Testis (tissue), 3 donors: ENCODE results near the gene BRI3. TPM values are rescaled to one million over a fixed set of nuclear protein-coding genes. Genes with fewer than 3 reads are reported as not detected.

Experiments used
- DNase-seq: peaks from one replicate; pipeline ENCODE4 v3.0.0-alpha.2; 2019
- H3K27ac ChIP-seq, 2 donors: fragments of 200-600 bp; sonication (generic); one replicate each; pipeline ENCODE4 v1.5.1; 2019
- H3K27me3 ChIP-seq: fragments of 200-600 bp; sonication (generic); one replicate; pipeline ENCODE4 v1.5.1; 2019
- H3K36me3 ChIP-seq: fragments of 200-600 bp; sonication (generic); one replicate; pipeline ENCODE4 v1.5.1; 2017; ENCODE audit warnings: low read depth; ENCODE audit errors: missing control alignments
- H3K4me1 ChIP-seq: fragments of 200-600 bp; sonication (generic); one replicate; pipeline ENCODE4 v1.5.1; 2019
- H3K4me3 ChIP-seq, 2 donors: fragments of 200-600 bp; sonication (generic); one replicate each; pipeline ENCODE4 v1.5.1; 2017 to 2019
- H3K9me3 ChIP-seq: fragments of 200-600 bp; sonication (generic); one replicate; pipeline ENCODE4 v1.5.1; 2017
- POLR2A ChIP-seq: fragments of 450-650 bp; IDR thresholded peaks from one replicate; pipeline ENCODE4 v1.6.1; 2017; ENCODE audit warnings: antibody characterized with exemption, mild to moderate bottlenecking, moderate library complexity
- WGBS, 2 donors: methylation state at CpG; one replicate each; pipeline ENCODE4 v1.1.5; 2018; 5-methylcytosine and 5-hydroxymethylcytosine counted together
- intact Hi-C: fragments of 100-400 bp; cut with DNase I; formaldehyde crosslinking; loops from one replicate; pipeline ENCODE4 v1.15.1; 2023; ENCODE audit warnings: low total_unique reads
- polyA plus RNA-seq: library from polyadenylated mRNA; stranded (reverse); fragments of 350-450 nt; fragmentation: Illumina TruSeq; extraction: RNeasy Lipid Tissue Mini Kit (QIAGEN cat#74804); gene quantifications from one replicate; pipeline ENCODE4 v1.2.3, GENCODE V29; 2014; ENCODE audit warnings: low read depth, low replicate concordance; ENCODE audit not compliant: insufficient read depth
- total RNA-seq, 2 donors: library from RNA; depleted of rRNA; stranded (reverse); fragments of >200 nt; gene quantifications; one replicate each; pipeline ENCODE4 v1.2.3, GENCODE V29; 2016
- TF ChIP-seq, protein P1 (sequence below), 3 experiments: fragments of 450-650 bp in 2 of 3; fragments of 200-600 bp in 1 of 3; sonication (generic) in 1 of 3; IDR thresholded peaks; one replicate each; pipeline ENCODE4 v1.5.1; 2016 to 2019; ENCODE audit warnings: antibody characterized with exemption in 3 of 3, mild to moderate bottlenecking in 2 of 3, moderate library complexity in 1 of 3

The BRI3 gene
- total and polyA plus RNA-seq, 3 donors from 2014 or later: 61.1 to 167 (median 76.3) TPM

- H3K4me1 ChIP-seq: no peaks in the 10 kb centered on the region
- H3K4me3 ChIP-seq: no peak overlapping the region
- no peaks in the 10 kb centered on the region for H3K36me3 ChIP-seq
- intact Hi-C loops: no loop called here
- TF ChIP-seq POLR2A: no peak
- TF ChIP-seq, protein P1, sequence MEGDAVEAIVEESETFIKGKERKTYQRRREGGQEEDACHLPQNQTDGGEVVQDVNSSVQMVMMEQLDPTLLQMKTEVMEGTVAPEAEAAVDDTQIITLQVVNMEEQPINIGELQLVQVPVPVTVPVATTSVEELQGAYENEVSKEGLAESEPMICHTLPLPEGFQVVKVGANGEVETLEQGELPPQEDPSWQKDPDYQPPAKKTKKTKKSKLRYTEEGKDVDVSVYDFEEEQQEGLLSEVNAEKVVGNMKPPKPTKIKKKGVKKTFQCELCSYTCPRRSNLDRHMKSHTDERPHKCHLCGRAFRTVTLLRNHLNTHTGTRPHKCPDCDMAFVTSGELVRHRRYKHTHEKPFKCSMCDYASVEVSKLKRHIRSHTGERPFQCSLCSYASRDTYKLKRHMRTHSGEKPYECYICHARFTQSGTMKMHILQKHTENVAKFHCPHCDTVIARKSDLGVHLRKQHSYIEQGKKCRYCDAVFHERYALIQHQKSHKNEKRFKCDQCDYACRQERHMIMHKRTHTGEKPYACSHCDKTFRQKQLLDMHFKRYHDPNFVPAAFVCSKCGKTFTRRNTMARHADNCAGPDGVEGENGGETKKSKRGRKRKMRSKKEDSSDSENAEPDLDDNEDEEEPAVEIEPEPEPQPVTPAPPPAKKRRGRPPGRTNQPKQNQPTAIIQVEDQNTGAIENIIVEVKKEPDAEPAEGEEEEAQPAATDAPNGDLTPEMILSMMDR (IDR thresholded peaks at IDR 0.05): no peak
- 93 to 96% methylated on average over 14 of the region's 14 CpGs for WGBS, 2 donors
- H3K9me3 ChIP-seq: no peaks in the 10 kb centered on the region
- no peaks in the 10 kb centered on the region for H3K27me3 ChIP-seq
- no peak overlapping the region for H3K27ac ChIP-seq
- no peak for DNase-seq
These were observed 36.0 kb downstream of the BRI3 start for GRCh38 chr7:98317366-98318040.

- H3K9me3 ChIP-seq: no peaks in the 10 kb centered on the region
- H3K27ac ChIP-seq: no peak overlapping the region
- H3K36me3 ChIP-seq: no peaks in the 10 kb centered on the region
- no peaks in the 10 kb centered on the region for H3K4me1 ChIP-seq
- intact Hi-C loops: no loop called here
- no peak for DNase-seq
- no peaks in the 10 kb centered on the region for H3K27me3 ChIP-seq
- WGBS, 2 donors: 95% methylated on average over 9 of the region's 9 CpGs
- no peak overlapping the region for H3K4me3 ChIP-seq
- TF ChIP-seq, protein P1 (IDR thresholded peaks at IDR 0.05): no peak
- no peak for TF ChIP-seq POLR2A
These were observed 37.7 kb downstream of the BRI3 start for GRCh38 chr7:98319176-98319575.

DNA sequence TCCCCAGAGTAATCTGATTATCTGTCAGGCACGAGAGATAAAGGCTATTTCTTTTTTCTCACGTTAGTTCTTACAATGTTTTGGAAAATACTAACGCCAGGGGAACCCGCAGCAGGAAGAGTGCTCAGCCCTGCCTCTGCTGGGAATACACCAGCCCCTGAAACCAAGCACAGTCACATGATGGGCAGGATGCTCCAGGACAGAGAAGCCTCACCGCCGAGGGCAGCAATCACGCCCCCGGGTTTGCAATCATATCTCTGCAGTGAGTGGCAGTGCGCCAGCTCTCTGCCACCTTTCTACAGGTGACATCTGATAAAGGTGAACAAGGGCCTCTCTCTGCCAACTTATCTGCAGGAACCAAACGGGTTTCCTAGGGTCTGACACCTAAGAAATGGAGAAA, 39.8 kb downstream of the BRI3 start:
- H3K27me3 ChIP-seq: no peaks in the 10 kb centered on the region
- 69 to 72% methylated on average over 10 of the region's 10 CpGs for WGBS, 2 donors
- no peak for DNase-seq
- H3K27ac ChIP-seq: no peak overlapping the region
- intact Hi-C loops: no loop called here
- H3K36me3 ChIP-seq: no peaks in the 10 kb centered on the region
- H3K4me3 ChIP-seq: no peak overlapping the region
- TF ChIP-seq POLR2A: no peak
- H3K9me3 ChIP-seq: no peaks in the 10 kb centered on the region
- no peaks in the 10 kb centered on the region for H3K4me1 ChIP-seq

DNA sequence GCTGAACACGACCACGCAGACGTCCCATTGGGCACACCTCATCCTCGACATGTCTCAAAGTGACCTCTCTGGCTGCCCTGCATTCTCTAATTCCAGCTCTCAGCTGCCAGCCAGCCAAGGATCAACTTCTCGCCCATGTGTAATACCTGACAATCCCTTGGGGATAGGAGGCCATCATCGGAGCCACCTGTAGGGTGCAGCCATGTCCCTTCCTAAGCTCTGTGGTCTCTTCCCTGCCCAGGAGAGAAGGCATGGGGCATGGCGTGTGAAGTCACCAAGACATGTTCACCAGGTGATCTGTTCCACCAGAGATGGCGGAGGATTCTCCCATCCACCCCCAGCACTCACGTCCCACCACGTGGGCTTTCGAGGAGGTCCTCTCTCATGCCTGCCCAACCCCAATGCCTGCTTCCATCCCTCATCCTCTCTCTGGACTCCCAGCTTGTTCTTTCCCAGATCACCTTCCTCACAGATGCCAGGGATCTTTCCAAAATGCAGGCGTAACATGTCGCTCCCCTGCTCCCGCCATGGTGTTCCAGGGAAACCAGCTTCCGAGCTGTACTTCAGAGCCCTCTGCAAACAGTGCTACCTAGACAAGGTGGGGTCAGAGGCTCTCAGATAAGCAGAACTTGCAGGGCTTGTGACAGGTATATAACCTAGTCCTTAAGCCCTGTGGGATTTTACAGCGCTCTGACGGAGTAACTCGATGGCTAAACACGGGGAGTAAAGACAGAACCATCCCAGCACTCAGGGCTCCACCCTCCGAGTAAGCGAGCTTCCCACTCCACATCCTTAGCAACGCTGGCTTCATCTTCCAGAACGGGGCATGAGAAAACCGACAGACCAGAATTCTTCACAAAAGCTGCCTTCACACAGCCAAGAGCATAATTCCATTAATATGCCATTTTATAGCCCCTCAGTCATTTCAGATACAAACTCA, 41.1 kb downstream of the BRI3 start:
- TF ChIP-seq, protein P1 (IDR thresholded peaks at IDR 0.05): no peak
- no peak for TF ChIP-seq POLR2A
- no peaks in the 10 kb centered on the region for H3K27me3 ChIP-seq
- WGBS, 2 donors: 77 to 79% methylated on average over 23 to 24 of the region's 24 CpGs
- H3K27ac ChIP-seq: no peak overlapping the region
- intact Hi-C loops: no loop called here
- H3K36me3 ChIP-seq: no peaks in the 10 kb centered on the region
- H3K4me1 ChIP-seq: no peaks in the 10 kb centered on the region
- no peaks in the 10 kb centered on the region for H3K9me3 ChIP-seq
- DNase-seq: no peak
- H3K4me3 ChIP-seq: no peak overlapping the region

DNA sequence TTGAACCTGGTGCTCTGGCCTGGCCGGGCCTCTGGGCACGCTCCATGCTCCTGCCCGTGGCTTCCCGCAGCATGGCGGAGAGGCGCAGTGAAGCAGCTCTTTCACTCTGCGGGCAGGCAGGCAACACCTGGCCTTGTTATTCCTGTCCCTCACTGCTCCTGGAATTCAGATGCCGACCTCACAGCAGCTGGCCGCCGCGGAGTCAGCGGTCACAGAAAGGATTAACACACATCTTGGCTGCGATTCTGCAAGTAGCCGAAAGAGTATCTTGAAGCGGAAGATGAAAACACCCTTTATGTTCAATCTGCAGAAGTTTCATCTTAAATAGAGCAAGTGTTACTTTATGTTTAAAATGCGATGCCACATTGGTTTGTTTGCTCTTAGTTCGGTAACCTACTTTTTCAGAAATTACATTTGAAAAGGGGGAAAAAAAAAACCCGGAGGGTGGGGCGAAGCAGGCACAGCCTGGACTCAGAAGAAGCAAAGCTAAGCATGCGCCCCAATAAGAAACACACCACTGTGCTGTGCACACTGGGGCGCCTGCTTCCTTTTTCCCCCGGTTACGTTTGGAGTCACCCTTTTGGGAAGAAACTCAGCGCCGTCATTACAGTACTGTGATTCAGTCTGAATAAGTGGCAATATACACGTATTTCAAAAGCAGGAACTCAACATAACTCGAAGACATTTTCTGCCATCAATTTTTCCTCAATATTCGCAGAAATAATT, 42.3 kb downstream of the BRI3 start:
- H3K27ac ChIP-seq: no peak overlapping the region
- no peak for TF ChIP-seq POLR2A
- TF ChIP-seq, protein P1 (IDR thresholded peaks at IDR 0.05): no peak
- WGBS, 2 donors: 51 to 60% methylated on average over 25 to 28 of the region's 28 CpGs
- DNase-seq: no peak
- H3K9me3 ChIP-seq: no peaks in the 10 kb centered on the region
- intact Hi-C loops: no loop called here
- H3K36me3 ChIP-seq: no peaks in the 10 kb centered on the region
- no peaks in the 10 kb centered on the region for H3K27me3 ChIP-seq
- H3K4me3 ChIP-seq: no peak overlapping the region
- no peaks in the 10 kb centered on the region for H3K4me1 ChIP-seq
